ENCODE measurements around the gene TRAF3.
A peak's percentile ranks its signal among the peaks of the same experiment; 100 is the strongest.

The TRAF3 gene

GRCh38 chr14:102776761-102777710 lies at the start of gene TRAF3:
TRAF3 (plus strand) TSS chr14:102777449; CDS start chr14:102870202, 92,753 bp downstream.
- DNase-seq: no peak

GRCh38 chr14:102728501-102728900 lies 48.7 kb upstream of the TRAF3 start:
- DNase-seq: peak; percentile 38

GRCh38 chr14:102729268-102729667 lies 48.0 kb upstream of the TRAF3 start:
- no peak for DNase-seq

GRCh38 chr14:102729825-102730224 lies 47.4 kb upstream of the TRAF3 start:
- DNase-seq: peak; percentile 15

GRCh38 chr14:102731101-102731870 lies 46.0 kb upstream of the TRAF3 start:
- DNase-seq: peak; percentile 48

GRCh38 chr14:102731871-102732800 lies 45.1 kb upstream of the TRAF3 start:
- peak; percentile 46 for DNase-seq

GRCh38 chr14:102732924-102733323 lies 44.3 kb upstream of the TRAF3 start:
- peak; percentile 36 for DNase-seq

GRCh38 chr14:102733326-102733725 lies 43.9 kb upstream of the TRAF3 start:
- DNase-seq: peak; percentile 29

- peak; percentile 17 for DNase-seq
These were observed 42.8 kb upstream of the TRAF3 start for GRCh38 chr14:102734436-102734835.

GRCh38 chr14:102736956-102737355 lies 40.3 kb upstream of the TRAF3 start:
- DNase-seq: peak; percentile 32

GRCh38 chr14:102737402-102738372 lies 39.6 kb upstream of the TRAF3 start:
- DNase-seq: no peak

GRCh38 chr14:102738373-102739189 lies 38.7 kb upstream of the TRAF3 start:
- no peak for DNase-seq

GRCh38 chr14:102739190-102739469 lies 38.1 kb upstream of the TRAF3 start:
- no peak for DNase-seq

- peak; percentile 43 for DNase-seq
These were observed 30.4 kb upstream of the TRAF3 start for GRCh38 chr14:102746634-102747438.

GRCh38 chr14:102748806-102749205 lies 28.4 kb upstream of the TRAF3 start:
- DNase-seq: no peak

GRCh38 chr14:102749393-102750305 lies 27.6 kb upstream of the TRAF3 start:
- no peak for DNase-seq

GRCh38 chr14:102750376-102750775 lies 26.9 kb upstream of the TRAF3 start:
- no peak for DNase-seq

- no peak for DNase-seq
These were observed 26.2 kb upstream of the TRAF3 start for GRCh38 chr14:102751088-102751487.

All from islet precursor cell (in vitro differentiated cells).